Mesothelial cell of epicardium (in vitro differentiated cells): ENCODE data around the gene BMP2K. TPM values are rescaled to one million over a fixed set of nuclear protein-coding genes. Genes with fewer than 3 reads are reported as not detected.

Experiments used
- DNase-seq, 2 experiments: peaks; one replicate each; pipeline ENCODE4 v3.0.0; 2021; ENCODE audit warnings: low spot score in 2 of 2; ENCODE audit not compliant: unreplicated experiment in 2 of 2
- H3K27ac Mint-ChIP-seq: 2 replicates; pipeline ENCODE4 v1.8.0; 2021; ENCODE audit warnings: mixed read lengths
- H3K27me3 Mint-ChIP-seq: 2 replicates; pipeline ENCODE4 v1.8.0; 2021; ENCODE audit warnings: low read depth, mixed read lengths
- H3K36me3 Mint-ChIP-seq: 2 replicates; pipeline ENCODE4 v1.8.0; 2021; ENCODE audit warnings: mixed read lengths
- H3K4me1 Mint-ChIP-seq: 2 replicates; pipeline ENCODE4 v1.8.0; 2021; ENCODE audit warnings: mixed read lengths
- H3K4me3 Mint-ChIP-seq: 2 replicates; pipeline ENCODE4 v1.8.0; 2021; ENCODE audit warnings: mild to moderate bottlenecking, moderate library complexity, mixed read lengths
- H3K9me3 Mint-ChIP-seq: 2 replicates; pipeline ENCODE4 v1.8.0; 2021; ENCODE audit warnings: mixed read lengths
- total RNA-seq: library from RNA; stranded (reverse); gene quantifications from 3 replicates; pipeline ENCODE4 v1.2.1, GENCODE V29; 2021
- TF ChIP-seq, protein P1 (sequence below): fragments of 200-600 bp; sonication (generic); IDR thresholded peaks from one replicate; pipeline ENCODE4 v1.5.0; 2021; ENCODE audit warnings: antibody characterized with exemption; ENCODE audit not compliant: unreplicated experiment

The BMP2K gene
- total RNA-seq, 1 donor from 2014 or later, result 23.2 TPM

DNA sequence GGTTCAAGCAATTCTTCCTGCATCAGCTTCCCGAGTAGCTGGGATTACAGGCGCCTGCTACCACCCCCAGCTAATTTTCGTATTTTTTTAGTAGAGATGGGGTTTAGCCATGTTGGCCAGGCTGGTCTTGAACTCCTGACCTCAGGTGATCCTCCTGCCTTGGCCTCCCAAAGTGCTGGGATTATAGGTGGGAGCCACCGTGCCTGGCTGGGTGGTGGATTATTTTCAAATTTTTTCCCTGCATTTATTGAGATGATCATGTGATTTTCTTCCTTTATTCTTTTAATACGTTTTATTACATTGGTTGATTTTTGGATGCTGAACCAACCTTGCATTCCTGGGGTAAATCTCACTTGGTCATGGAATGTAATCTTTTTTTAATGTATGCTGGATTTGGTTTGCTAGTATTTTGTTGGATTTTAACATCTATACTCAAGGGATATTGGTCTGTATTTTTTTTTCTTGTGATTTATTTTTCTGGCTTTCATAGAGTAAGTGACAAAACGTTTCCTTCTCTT, 30.9 kb downstream of the BMP2K start:
- Mint-ChIP-seq H3K36me3 (peaks cover 27% of the 10 kb centered on the region), H3K4me1 (peaks cover 3% of the 10 kb centered on the region), H3K4me3 (no peak overlapping the region), H3K9me3 (peaks cover 29% of the 10 kb centered on the region), H3K27ac (no peak overlapping the region), H3K27me3 (no peaks in the 10 kb centered on the region)
- TF ChIP-seq, protein P1, sequence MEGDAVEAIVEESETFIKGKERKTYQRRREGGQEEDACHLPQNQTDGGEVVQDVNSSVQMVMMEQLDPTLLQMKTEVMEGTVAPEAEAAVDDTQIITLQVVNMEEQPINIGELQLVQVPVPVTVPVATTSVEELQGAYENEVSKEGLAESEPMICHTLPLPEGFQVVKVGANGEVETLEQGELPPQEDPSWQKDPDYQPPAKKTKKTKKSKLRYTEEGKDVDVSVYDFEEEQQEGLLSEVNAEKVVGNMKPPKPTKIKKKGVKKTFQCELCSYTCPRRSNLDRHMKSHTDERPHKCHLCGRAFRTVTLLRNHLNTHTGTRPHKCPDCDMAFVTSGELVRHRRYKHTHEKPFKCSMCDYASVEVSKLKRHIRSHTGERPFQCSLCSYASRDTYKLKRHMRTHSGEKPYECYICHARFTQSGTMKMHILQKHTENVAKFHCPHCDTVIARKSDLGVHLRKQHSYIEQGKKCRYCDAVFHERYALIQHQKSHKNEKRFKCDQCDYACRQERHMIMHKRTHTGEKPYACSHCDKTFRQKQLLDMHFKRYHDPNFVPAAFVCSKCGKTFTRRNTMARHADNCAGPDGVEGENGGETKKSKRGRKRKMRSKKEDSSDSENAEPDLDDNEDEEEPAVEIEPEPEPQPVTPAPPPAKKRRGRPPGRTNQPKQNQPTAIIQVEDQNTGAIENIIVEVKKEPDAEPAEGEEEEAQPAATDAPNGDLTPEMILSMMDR, result no peak
- no peak for DNase-seq

DNA sequence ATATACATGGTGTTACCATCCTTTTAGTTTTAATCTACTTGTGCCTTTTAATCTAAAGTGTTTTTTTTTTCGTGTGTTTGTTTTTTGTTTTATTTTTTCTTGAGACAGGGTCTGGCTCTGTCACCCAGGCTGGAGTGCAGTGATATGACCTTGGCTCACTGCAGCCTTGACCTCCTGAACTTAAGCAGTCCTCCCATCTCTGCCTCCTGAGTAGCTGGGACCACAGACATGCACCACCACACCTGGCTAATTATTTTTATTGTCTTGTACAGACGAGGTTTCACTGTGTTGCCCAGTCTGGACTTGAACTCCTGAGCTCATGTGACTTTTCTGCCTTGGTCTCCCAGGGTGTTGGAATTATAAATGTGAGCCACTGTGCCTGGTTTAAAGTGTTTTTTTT, 33.1 kb downstream of the BMP2K start:
- peaks cover 17% of the 10 kb centered on the region for H3K9me3 Mint-ChIP-seq
- no peak for DNase-seq
- peaks cover 3% of the 10 kb centered on the region for H3K4me1 Mint-ChIP-seq
- TF ChIP-seq, protein P1, result no peak
- H3K27ac Mint-ChIP-seq, result no peak overlapping the region
- no peak overlapping the region for H3K4me3 Mint-ChIP-seq
- H3K27me3 Mint-ChIP-seq, result no peaks in the 10 kb centered on the region
- H3K36me3 Mint-ChIP-seq, result peaks cover 27% of the 10 kb centered on the region

DNA sequence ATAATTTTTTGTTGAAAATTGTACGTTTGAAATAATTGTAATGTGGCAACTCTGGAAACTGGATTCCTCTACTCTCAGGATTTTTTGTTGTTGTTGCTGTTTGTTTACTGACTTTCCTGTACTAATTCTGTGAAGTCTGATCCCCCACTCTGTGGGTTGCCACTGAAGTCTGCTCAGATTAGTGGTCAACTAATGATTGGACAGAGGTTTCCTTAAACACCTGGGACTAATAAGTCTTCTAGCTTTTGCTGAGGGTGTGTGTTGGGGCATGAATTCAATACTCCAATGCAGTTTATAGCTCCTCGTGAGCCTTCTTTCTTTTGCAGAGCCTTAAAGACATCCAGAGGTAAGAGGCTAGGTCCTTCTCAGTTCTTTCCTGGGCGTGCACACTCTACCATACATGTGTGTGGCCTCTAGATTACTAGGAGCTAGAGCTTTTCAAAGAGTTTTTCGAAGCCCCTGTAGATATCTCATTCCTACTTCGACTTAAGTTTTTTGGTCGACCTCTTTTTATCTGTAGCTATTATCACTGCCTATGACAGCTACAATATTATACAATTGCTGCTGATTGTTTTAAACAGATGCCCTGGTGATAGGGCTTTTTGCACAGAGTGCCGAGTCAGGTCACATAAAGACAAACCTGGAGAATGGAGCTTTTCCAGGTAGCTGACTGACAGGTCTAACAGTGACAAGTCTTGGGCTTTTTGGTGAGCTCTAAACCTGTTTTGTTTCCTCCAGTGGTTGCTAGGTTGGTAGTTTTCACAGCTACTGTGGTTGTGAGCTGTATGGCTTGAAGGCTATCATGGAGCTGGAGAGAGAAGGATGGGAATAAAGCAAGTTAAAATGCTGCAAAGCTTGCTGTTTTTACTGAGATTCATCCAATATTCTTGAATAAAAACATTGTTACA, 34.0 kb downstream of the BMP2K start:
- TF ChIP-seq, protein P1, result no peak
- H3K4me1 Mint-ChIP-seq, result peaks cover 3% of the 10 kb centered on the region
- no peak overlapping the region for H3K27ac Mint-ChIP-seq
- no peak overlapping the region for H3K4me3 Mint-ChIP-seq
- H3K9me3 Mint-ChIP-seq, result peaks cover 13% of the 10 kb centered on the region
- no peak for DNase-seq
- peaks cover 22% of the 10 kb centered on the region for H3K36me3 Mint-ChIP-seq
- no peaks in the 10 kb centered on the region for H3K27me3 Mint-ChIP-seq

DNA sequence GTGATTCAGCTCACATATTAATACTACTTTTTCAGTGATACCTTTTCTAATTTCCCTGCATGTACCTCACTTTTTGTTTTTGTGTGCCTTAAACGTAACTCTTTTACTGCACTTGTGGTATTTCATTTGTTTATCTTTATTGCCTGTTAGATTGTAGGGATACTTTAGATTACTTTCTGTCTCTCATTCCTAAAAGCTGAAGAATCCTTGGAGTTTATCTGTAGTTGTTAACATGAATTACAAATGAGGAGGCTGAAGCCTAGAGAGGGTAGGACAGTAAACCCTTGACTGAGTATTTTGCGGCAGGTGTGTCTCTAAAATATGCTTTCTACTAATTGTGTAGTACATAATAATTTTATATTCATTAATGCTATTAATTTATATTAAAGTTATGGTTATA, 34.9 kb downstream of the BMP2K start:
- no peak overlapping the region for H3K27ac Mint-ChIP-seq
- no peaks in the 10 kb centered on the region for H3K27me3 Mint-ChIP-seq
- TF ChIP-seq, protein P1, result no peak
- peaks cover 3% of the 10 kb centered on the region for H3K4me1 Mint-ChIP-seq
- H3K9me3 Mint-ChIP-seq, result peaks cover 12% of the 10 kb centered on the region
- H3K36me3 Mint-ChIP-seq, result peaks cover 20% of the 10 kb centered on the region
- no peak for DNase-seq
- no peak overlapping the region for H3K4me3 Mint-ChIP-seq

DNA sequence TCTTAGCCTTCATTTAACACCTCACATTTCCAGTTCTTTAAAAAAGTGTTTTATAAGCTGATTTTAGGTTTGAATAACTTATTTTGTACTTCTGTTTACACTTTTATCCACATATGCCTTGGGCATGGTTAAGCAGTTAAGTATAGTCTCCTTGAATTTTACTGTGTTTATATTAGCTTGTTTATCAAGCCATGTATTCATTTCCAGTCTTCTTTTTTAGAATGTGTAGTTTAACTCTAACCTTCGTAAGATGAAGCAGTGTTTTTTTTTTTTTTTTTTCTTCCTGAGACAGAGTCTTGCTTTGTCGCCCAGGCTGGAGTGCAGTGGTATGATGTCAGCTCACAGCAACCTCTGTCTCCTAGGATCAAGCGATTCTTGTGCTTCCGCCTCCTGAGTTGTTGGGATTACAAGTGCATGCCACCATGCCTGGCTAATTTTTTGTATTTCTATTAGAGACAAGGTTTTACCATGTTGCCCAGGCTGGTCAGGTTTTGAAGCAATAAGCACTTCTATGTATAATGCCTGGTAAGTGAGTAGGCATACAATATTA, 42.5 kb downstream of the BMP2K start:
- TF ChIP-seq, protein P1, result no peak
- H3K4me3 Mint-ChIP-seq, result no peak overlapping the region
- no peak overlapping the region for H3K27ac Mint-ChIP-seq
- DNase-seq, result no peak
- H3K9me3 Mint-ChIP-seq, result peaks cover 4% of the 10 kb centered on the region
- H3K4me1 Mint-ChIP-seq, result no peaks in the 10 kb centered on the region
- no peaks in the 10 kb centered on the region for H3K27me3 Mint-ChIP-seq
- peaks cover 6% of the 10 kb centered on the region for H3K36me3 Mint-ChIP-seq
